ENCODE measurements around the gene SUPV3L1.

- TF ChIP-seq GATA2 (IDR thresholded peaks at IDR 0.05; ENCODE audit: low read depth, low read length) (no peak), GATA3 (IDR thresholded peaks at IDR 0.05; ENCODE audit: low read depth, low read length) (no peak)
These were observed 50.1 kb downstream of the SUPV3L1 start for GRCh38 chr10:69230128-69230527.

All from SH-SY5Y (cell line).